ENCODE measurements around the gene PICK1. TPM values are rescaled to one million over a fixed set of nuclear protein-coding genes. Genes with fewer than 3 reads are reported as not detected.

Gene PICK1
- total RNA-seq, 4 donors from 2014 or later: 36.7 to 72.0 (median 61.5) TPM

DNA sequence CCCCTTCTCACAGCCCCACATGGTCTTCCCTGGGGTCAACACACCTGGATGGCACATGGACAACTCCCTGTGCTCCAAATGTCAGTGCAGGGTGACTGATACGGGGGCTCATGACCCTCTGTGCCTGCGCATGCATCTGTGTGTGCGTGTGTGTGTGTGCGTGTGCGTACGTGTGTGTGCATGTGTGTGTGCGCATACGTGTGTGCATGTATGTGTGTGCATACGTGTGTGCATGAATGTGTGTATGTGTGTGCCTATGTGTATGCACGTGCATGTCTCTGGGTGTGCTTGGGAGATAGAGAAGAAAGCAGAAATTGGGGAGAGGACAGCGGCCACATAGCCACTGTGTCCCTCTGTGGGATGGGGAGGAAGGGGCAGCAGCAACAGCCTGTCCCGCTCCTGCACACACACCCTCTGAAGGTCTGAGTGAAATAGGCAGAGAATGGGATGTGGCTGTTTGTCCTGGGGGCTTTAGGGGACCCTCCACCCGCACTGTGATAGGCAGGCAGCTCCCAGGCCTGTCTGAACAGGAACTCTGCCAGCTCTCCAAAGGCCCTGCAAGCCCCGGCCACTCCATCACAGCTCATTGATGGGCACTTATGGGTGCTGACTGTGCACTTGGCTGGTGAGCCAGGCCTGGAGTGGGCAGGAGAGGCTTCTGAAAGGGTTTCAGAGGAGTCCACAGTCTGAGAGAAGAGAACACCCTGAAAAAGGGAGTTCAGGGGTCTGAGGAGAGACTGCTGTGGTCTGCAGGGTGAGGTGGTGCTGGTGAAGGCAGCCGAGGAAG is 28.7 kb upstream of the PICK1 start:
- H3K9me3 ChIP-seq: no peaks in the 10 kb centered on the region
- H3K4me1 ChIP-seq: peaks cover 6% of the 10 kb centered on the region
- WGBS: 90% methylated on average over 12 of the region's 15 CpGs
- H3K27me3 ChIP-seq: no peaks in the 10 kb centered on the region
- H3K36me3 ChIP-seq: no peaks in the 10 kb centered on the region
- no peak overlapping the region for H3K4me3 ChIP-seq
- TF ChIP-seq, protein P1, sequence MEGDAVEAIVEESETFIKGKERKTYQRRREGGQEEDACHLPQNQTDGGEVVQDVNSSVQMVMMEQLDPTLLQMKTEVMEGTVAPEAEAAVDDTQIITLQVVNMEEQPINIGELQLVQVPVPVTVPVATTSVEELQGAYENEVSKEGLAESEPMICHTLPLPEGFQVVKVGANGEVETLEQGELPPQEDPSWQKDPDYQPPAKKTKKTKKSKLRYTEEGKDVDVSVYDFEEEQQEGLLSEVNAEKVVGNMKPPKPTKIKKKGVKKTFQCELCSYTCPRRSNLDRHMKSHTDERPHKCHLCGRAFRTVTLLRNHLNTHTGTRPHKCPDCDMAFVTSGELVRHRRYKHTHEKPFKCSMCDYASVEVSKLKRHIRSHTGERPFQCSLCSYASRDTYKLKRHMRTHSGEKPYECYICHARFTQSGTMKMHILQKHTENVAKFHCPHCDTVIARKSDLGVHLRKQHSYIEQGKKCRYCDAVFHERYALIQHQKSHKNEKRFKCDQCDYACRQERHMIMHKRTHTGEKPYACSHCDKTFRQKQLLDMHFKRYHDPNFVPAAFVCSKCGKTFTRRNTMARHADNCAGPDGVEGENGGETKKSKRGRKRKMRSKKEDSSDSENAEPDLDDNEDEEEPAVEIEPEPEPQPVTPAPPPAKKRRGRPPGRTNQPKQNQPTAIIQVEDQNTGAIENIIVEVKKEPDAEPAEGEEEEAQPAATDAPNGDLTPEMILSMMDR (IDR thresholded peaks at IDR 0.05): no peak
- TF ChIP-seq POLR2A (IDR thresholded peaks at IDR 0.05) (no peak), EP300 (IDR thresholded peaks at IDR 0.05) (no peak), POLR2AphosphoS5 (IDR thresholded peaks at IDR 0.05) (no peak)
- H3K27ac ChIP-seq: no peak overlapping the region
- no peak for DNase-seq (ENCODE audit: low spot score in 2 of 2)

DNA sequence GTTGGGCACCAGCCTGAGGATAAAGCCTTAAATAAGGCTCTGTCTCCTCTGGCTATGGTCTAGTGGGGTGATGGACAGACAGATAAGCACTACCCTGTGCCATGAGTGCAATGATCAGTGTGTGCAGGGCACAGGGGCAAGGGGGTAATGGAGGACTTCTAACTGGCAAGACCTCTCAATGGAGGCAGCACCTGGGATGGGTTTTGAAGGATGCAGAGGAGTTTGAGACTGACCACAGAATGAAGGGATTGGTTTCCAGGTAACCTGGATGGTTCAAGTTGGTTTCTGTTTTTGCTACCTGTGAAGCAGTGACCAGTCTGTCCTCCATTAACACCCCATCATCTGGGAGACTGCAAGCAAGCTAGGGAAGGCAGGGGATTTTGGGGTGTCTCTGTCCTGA is 27.8 kb upstream of the PICK1 start:
- no peak overlapping the region for H3K4me3 ChIP-seq
- no peaks in the 10 kb centered on the region for H3K27me3 ChIP-seq
- no peak for DNase-seq (ENCODE audit: low spot score in 2 of 2)
- H3K4me1 ChIP-seq: peaks cover 14% of the 10 kb centered on the region
- no peaks in the 10 kb centered on the region for H3K9me3 ChIP-seq
- H3K36me3 ChIP-seq: no peaks in the 10 kb centered on the region
- no peak overlapping the region for H3K27ac ChIP-seq
- TF ChIP-seq POLR2AphosphoS5 (IDR thresholded peaks at IDR 0.05) (no peak), POLR2A (IDR thresholded peaks at IDR 0.05) (no peak), EP300 (IDR thresholded peaks at IDR 0.05) (no peak)
- TF ChIP-seq, protein P1 (IDR thresholded peaks at IDR 0.05): no peak

DNA sequence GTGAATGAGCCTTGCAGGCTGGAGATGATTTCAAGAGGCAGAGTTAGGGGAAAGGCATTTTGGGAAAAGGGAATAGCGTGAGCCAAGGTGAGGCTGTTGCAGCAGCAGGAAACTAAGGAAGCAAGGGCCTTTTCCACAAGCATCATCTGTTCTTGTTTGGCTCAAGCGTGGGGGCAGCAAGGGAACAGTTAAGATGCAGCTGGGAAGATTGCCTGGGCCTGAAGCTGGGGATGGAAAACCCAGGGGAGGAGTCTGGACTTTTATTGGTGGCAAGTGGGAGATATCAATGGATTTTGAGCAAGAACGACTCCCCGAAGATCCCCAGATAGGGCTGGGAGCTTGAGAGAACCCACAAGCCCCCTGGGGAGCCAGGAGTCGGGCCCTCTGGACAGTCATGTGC is 27.3 kb upstream of the PICK1 start:
- H3K4me3 ChIP-seq: no peak overlapping the region
- no peaks in the 10 kb centered on the region for H3K36me3 ChIP-seq
- no peak for DNase-seq (ENCODE audit: low spot score in 2 of 2)
- peak overlapping the region; percentile 21 for H3K27ac ChIP-seq
- peaks cover 20% of the 10 kb centered on the region for H3K4me1 ChIP-seq
- TF ChIP-seq, protein P1 (IDR thresholded peaks at IDR 0.05): no peak
- TF ChIP-seq POLR2AphosphoS5 (IDR thresholded peaks at IDR 0.05) (no peak), EP300 (IDR thresholded peaks at IDR 0.05) (no peak), POLR2A (IDR thresholded peaks at IDR 0.05) (no peak)
- no peaks in the 10 kb centered on the region for H3K9me3 ChIP-seq
- 76% methylated on average over 5 of the region's 5 CpGs for WGBS
- H3K27me3 ChIP-seq: no peaks in the 10 kb centered on the region

DNA sequence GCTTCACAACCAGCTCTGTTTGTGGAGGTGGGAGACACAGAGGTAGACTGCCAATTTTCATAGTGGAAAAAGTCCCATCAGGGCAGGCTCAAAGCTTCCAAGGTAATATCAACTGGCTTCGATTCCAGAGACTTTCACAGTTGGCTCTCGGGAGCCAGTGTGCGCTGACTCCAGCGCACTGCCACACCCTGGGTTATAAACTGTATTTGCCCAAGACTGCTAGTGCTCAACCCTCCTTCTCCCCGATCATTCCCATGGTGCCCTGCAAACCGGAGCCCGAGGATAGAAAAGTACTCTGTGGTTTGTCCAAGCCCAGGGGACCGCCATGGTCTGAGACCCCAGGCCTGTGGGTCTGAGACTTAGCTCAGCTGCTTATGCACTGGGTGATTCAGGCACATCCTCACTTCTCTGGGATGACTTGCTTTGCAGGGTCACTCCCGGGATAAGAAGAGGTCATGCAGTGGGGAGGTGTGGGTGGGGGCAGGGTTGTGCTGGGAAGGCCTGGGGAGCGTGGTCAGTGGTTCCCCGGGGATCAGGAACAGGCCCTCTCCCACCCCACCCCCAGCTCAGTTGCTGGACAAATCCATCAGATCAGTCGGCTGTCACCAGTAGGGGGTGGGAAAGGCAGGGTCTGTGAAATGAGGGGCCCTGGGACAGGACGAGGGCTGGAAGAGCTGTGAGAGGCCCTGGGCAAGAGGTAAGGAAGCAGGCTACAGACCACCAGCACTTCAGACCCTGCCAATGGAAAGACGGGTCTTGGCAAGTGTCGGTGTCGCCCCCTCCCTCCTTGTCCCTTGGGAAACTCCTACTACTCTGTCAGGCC is 26.7 kb upstream of the PICK1 start:
- TF ChIP-seq, protein P1 (IDR thresholded peaks at IDR 0.05): no peak
- WGBS: 54% methylated on average over 15 of the region's 16 CpGs

DNA sequence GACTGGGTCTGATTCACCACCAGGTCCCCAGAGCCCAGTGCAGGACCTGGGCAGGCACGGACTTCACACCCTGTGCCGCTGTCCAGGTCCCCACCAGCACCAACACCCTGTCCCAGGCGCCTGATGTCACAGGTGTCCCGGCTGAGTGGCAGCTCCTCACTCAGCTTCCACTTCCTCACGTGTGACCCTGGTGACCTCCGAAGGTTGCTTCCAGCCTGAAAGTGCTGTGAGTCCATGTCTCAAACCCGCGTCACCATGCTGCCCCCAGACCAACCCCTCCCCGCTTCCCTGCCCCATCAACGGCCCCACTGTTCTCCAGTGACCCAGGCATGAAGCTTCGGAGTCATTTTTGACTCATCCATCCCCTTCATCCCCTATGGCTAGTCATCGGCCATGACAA is 25.7 kb upstream of the PICK1 start:
- Histone ChIP-seq H3K4me3 (no peak overlapping the region), H3K36me3 (no peaks in the 10 kb centered on the region), H3K27me3 (no peaks in the 10 kb centered on the region), H3K9me3 (no peaks in the 10 kb centered on the region), H3K4me1 (peaks cover 25% of the 10 kb centered on the region), H3K27ac (peak overlapping the region; percentile 12)
- DNase-seq (ENCODE audit: low spot score in 2 of 2): no peak
- 94% methylated on average over 12 of the region's 12 CpGs for WGBS
- TF ChIP-seq POLR2AphosphoS5 (IDR thresholded peaks at IDR 0.05) (no peak), EP300 (IDR thresholded peaks at IDR 0.05) (no peak), POLR2A (IDR thresholded peaks at IDR 0.05) (no peak)
- TF ChIP-seq, protein P1 (IDR thresholded peaks at IDR 0.05): no peak

More for the DNA sequence above, 26.7 kb upstream of the PICK1 start:
- no peak overlapping the region for H3K4me3 ChIP-seq
- no peaks in the 10 kb centered on the region for H3K9me3 ChIP-seq
- H3K36me3 ChIP-seq: no peaks in the 10 kb centered on the region
- H3K27ac ChIP-seq: peak overlapping the region; percentile 21
- H3K4me1 ChIP-seq: peaks cover 25% of the 10 kb centered on the region
- H3K27me3 ChIP-seq: no peaks in the 10 kb centered on the region
- DNase-seq (ENCODE audit: low spot score in 2 of 2): no peak
